Osteoblast (primary cell): ENCODE data around the gene S100A1. TPM values are rescaled to one million over a fixed set of nuclear protein-coding genes. Genes with fewer than 3 reads are reported as not detected.
A peak's percentile ranks its signal among the peaks of the same experiment; 100 is the strongest.
"Not testable (repeated sequence)": the region's sequence is repeated elsewhere in the genome, so short reads cannot be mapped to it uniquely, and the experiment has no call there.

ENCODE experiments used
- DNase-seq: peaks from one replicate; pipeline ENCODE4 v3.0.0; 2011; ENCODE audit warnings: low spot score, mixed read lengths; ENCODE audit not compliant: insufficient read length; ENCODE audit errors: missing footprints
- H2AFZ ChIP-seq: 2 replicates; pipeline ENCODE4 v1.6.0; 2011; ENCODE audit warnings: mild to moderate bottlenecking, low read length
- H3K27ac ChIP-seq: 2 replicates; pipeline ENCODE4 v1.5.1; 2011; ENCODE audit warnings: mild to moderate bottlenecking, low read depth, low read length, moderate library complexity
- H3K27me3 ChIP-seq: 2 replicates; pipeline ENCODE4 v1.6.0; 2012; ENCODE audit warnings: mild to moderate bottlenecking, control low read depth, inconsistent platforms, low read length, moderate library complexity; ENCODE audit not compliant: insufficient read depth
- H3K36me3 ChIP-seq: 2 replicates; pipeline ENCODE4 v1.5.1; 2011; ENCODE audit warnings: mild to moderate bottlenecking, low read length, control low read depth, moderate library complexity; ENCODE audit not compliant: insufficient read depth
- H3K4me1 ChIP-seq: 2 replicates; pipeline ENCODE4 v1.5.1; 2011; ENCODE audit warnings: mild to moderate bottlenecking, low read length, control low read depth, moderate library complexity; ENCODE audit not compliant: insufficient read depth
- H3K4me2 ChIP-seq: 2 replicates; pipeline ENCODE4 v1.6.0; 2011; ENCODE audit warnings: mild to moderate bottlenecking, low read length; ENCODE audit not compliant: insufficient read depth
- H3K4me3 ChIP-seq: fragments of 200-600 bp; sonication (generic); 3 replicates; pipeline ENCODE4 v1.5.1; 2012; ENCODE audit warnings: mild to moderate bottlenecking, low read length, inconsistent platforms; ENCODE audit not compliant: insufficient read depth
- H3K79me2 ChIP-seq: 2 replicates; pipeline ENCODE4 v1.6.0; 2012; ENCODE audit warnings: mild to moderate bottlenecking, low read length, control low read depth, inconsistent platforms; ENCODE audit not compliant: insufficient read depth
- H3K9me3 ChIP-seq: 2 replicates; pipeline ENCODE4 v1.5.1; 2011; ENCODE audit warnings: low read depth, low read length, control low read depth
- H4K20me1 ChIP-seq: 2 replicates; pipeline ENCODE4 v1.6.0; 2012; ENCODE audit warnings: mild to moderate bottlenecking, low read length, control low read depth; ENCODE audit not compliant: insufficient read depth
- CTCF ChIP-seq: IDR thresholded peaks from 2 replicates; pipeline ENCODE4 v1.5.1; 2011; ENCODE audit warnings: mild to moderate bottlenecking, low read depth, low read length, moderate library complexity; ENCODE audit errors: extremely low read depth
- total RNA-seq: library from RNA; depleted of rRNA; stranded (reverse); fragments of >200 nt; gene quantifications from 2 replicates; pipeline ENCODE4 v1.2.3, GENCODE V29; 2012

Gene S100A1
- total RNA-seq, 1 donor: not detected

DNA sequence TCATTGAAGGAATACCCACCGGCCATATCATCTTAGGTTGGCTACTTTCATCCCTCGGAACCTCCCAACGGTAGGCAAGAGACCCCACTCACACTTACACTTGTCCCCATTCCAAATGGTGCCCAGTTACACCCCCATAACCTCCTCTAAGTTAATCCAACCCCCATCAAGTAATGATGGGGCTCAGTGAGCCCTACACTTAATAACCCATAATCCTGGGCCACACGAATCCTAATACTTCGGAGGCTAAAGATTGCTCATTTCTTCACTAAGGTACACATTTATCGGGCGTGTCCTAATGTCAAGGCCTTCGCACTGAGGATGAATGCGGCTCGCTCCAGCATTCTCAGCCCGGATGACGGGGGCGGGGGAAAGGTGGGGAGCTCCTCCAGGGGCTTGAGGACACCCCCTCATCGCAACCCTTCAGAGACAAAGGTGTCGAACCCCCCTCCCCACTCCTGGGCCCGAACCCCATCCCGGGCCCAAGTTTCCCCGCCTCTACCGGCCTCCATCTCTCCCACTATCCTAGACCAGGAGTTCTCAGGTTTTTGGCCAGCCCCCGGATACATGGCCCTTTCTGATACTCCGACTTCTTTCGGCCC lies 42.1 kb downstream of the S100A1 start:
- Histone ChIP-seq H3K79me2 (peaks cover 38% of the 10 kb centered on the region), H3K36me3 (peaks cover 44% of the 10 kb centered on the region), H2AFZ (peak overlapping the region; percentile 75)

DNA sequence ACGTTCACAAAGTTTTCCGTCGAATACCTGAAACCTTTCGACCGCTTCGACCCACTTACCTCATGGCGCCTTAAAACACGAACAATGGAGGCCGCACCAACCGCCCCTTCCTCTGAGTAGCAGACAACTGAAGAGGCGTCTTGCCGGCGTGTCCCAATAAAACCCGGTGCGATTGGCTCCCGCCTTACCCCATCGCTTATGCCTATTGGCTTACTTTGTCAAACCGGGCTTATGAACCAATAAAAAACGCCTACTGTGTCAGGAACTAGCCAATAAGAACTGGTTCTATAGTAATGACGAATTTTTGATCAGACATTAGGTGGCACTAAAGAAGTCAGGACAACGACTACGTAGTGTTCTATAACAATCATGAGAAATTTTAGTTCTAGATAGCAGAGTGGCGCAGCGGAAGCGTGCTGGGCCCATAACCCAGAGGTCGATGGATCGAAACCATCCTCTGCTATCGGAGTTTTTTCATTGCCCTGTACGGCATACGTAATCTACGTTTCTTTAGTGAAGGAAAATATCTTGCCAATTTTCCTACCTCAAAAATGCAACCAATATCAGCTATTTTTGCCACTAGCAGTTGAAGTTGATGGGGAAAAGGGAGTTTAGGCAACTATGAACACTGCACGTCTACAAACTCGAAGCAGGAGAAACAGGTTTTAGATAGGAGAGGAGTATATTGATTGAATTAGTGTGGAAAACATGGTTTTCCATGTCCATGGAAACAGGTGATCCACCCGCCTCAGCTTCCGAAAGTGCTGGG lies 42.8 kb downstream of the S100A1 start, which contains the start of gene ILF2:
TSS of gene ILF2 (minus strand) at position 135 of the 769 bp plus-strand sequence. CDS start at position 64, 71 bp downstream.
- no peaks in the 10 kb centered on the region for H3K27me3 ChIP-seq
- H3K9me3 ChIP-seq: no peaks in the 10 kb centered on the region
- H3K4me2 ChIP-seq: peak within 1 kb of the TSS; percentile 94
- H3K4me1 ChIP-seq: peaks cover 12% of the 10 kb centered on the region
- peak; percentile 98 for DNase-seq
- peak; percentile 31 for TF ChIP-seq CTCF
- H3K27ac ChIP-seq: peak within 1 kb of the TSS; percentile 90
- peak within 1 kb of the TSS; percentile 85 for H2AFZ ChIP-seq
- H4K20me1 ChIP-seq: peaks cover 6% of the 10 kb centered on the region
- H3K4me3 ChIP-seq: peak within 1 kb of the TSS; percentile 95
- H3K79me2 ChIP-seq: peaks cover 38% of the 10 kb centered on the region
- peaks cover 37% of the 10 kb centered on the region for H3K36me3 ChIP-seq

More for the DNA sequence above, 42.1 kb downstream of the S100A1 start:
- Histone ChIP-seq H3K4me2 (peak overlapping the region; percentile 94), H3K27ac (peak overlapping the region; percentile 90), H3K27me3 (no peaks in the 10 kb centered on the region), H3K4me3 (peak overlapping the region; percentile 95), H3K4me1 (peaks cover 12% of the 10 kb centered on the region), H4K20me1 (peaks cover 6% of the 10 kb centered on the region), H3K9me3 (no peaks in the 10 kb centered on the region)
- peak; percentile 26 for DNase-seq
- no peak for TF ChIP-seq CTCF

GRCh38 chr1:153671628-153672353 lies 43.6 kb downstream of the S100A1 start:
- Histone ChIP-seq H2AFZ (peak overlapping the region; percentile 85), H3K4me1 (peaks cover 12% of the 10 kb centered on the region), H3K79me2 (peaks cover 38% of the 10 kb centered on the region), H3K36me3 (peaks cover 30% of the 10 kb centered on the region), H3K4me3 (peak overlapping the region; percentile 62), H3K4me2 (peak overlapping the region; percentile 82), H3K27ac (peak overlapping the region; percentile 77)
- not testable (repeated sequence) for H3K9me3 ChIP-seq, H4K20me1 ChIP-seq, H3K27me3 ChIP-seq
- DNase-seq: peak; percentile 66

DNA sequence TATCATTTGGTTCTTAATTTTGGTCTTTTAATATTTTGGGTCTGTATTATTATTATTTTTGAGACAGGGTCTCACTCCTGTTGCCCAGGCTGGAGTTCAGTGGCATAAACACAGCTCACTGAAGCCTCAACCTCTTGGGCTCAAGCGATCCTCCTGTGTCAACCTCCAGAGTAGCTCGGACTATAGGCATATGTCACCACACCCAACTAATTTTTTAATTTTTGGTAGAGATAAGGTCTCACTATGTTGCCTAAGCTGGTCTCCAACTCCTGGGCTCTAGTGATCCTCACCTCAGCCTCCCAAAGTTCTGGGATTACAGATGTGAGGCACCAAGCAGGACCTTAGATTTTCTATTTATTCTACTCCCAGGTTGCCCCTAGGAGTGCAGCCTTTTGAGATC lies 45.3 kb downstream of the S100A1 start:
- TF ChIP-seq CTCF: no peak
- DNase-seq: no peak
- H3K79me2 ChIP-seq: peaks cover 23% of the 10 kb centered on the region
- H3K4me2 ChIP-seq: no peak overlapping the region
- H3K27me3 ChIP-seq: peaks cover 8% of the 10 kb centered on the region
- H3K9me3 ChIP-seq: no peaks in the 10 kb centered on the region
- H4K20me1 ChIP-seq: peaks cover 6% of the 10 kb centered on the region
- H3K4me3 ChIP-seq: no peak overlapping the region
- peaks cover 19% of the 10 kb centered on the region for H3K4me1 ChIP-seq
- H3K27ac ChIP-seq: no peak overlapping the region
- H3K36me3 ChIP-seq: peaks cover 13% of the 10 kb centered on the region
- no peak overlapping the region for H2AFZ ChIP-seq
